Natural killer cell (primary cell): ENCODE data around the gene ITSN2. TPM values are rescaled to one million over a fixed set of nuclear protein-coding genes. Genes with fewer than 3 reads are reported as not detected.

Experiments used
- ATAC-seq, 3 donors: fragments of 150-1000 bp in 2 of 3; fragments of 200-7000 bp in 1 of 3; cut with Tn5 transposase; 1 replicate in 1 of 3; 2 replicates in 2 of 3; pipeline ENCODE4 v1.10.0; 2021; ENCODE audit warnings: mild to moderate bottlenecking in 2 of 3, moderate library complexity in 2 of 3
- DNase-seq, 2 donors: peaks; one replicate each; pipeline versions ENCODE4 v3.0.0 to v3.0.0-alpha.2; 2013 to 2021; ENCODE audit warnings: mixed read lengths in 1 of 2
- H3K27ac ChIP-seq: one replicate; pipeline ENCODE4 v1.5.1; 2013; ENCODE audit warnings: mild to moderate bottlenecking, low read length
- H3K27me3 ChIP-seq: one replicate; pipeline ENCODE4 v1.6.1; 2013; ENCODE audit warnings: low read length; ENCODE audit not compliant: control insufficient read depth, insufficient read depth
- H3K36me3 ChIP-seq: one replicate; pipeline ENCODE4 v1.6.1; 2013; ENCODE audit warnings: low read length; ENCODE audit not compliant: control insufficient read depth, insufficient read depth
- H3K4me1 ChIP-seq: one replicate; pipeline ENCODE4 v1.6.1; 2013; ENCODE audit warnings: low read length; ENCODE audit not compliant: control insufficient read depth, insufficient read depth
- H3K4me3 ChIP-seq: one replicate; pipeline ENCODE4 v1.5.1; 2013; ENCODE audit warnings: low read length
- H3K9me3 ChIP-seq: one replicate; pipeline ENCODE4 v1.6.1; 2013; ENCODE audit warnings: low read length; ENCODE audit not compliant: control insufficient read depth, insufficient read depth
- H3K27ac Mint-ChIP-seq, 2 donors: one replicate each; pipeline ENCODE4 v1.8.0; 2022; ENCODE audit warnings: mild to moderate bottlenecking in 2 of 2, mixed read lengths in 2 of 2, moderate library complexity in 1 of 2
- H3K27me3 Mint-ChIP-seq, 2 donors: one replicate each; pipeline ENCODE4 v1.8.0; 2022; ENCODE audit warnings: low read depth in 2 of 2, mixed read lengths in 2 of 2
- H3K36me3 Mint-ChIP-seq: one replicate; pipeline ENCODE4 v1.8.0; 2022; ENCODE audit warnings: mixed read lengths
- H3K4me1 Mint-ChIP-seq, 2 donors: one replicate each; pipeline ENCODE4 v1.8.0; 2022; ENCODE audit warnings: mixed read lengths in 2 of 2
- H3K4me3 Mint-ChIP-seq: one replicate; pipeline ENCODE4 v1.8.0; 2022; ENCODE audit warnings: mild to moderate bottlenecking, moderate library complexity, mixed read lengths
- H3K9me3 Mint-ChIP-seq, 2 donors: one replicate each; pipeline ENCODE4 v1.8.0; 2022; ENCODE audit warnings: mixed read lengths in 2 of 2
- CTCF ChIP-seq: fragments of 200-600 bp; IDR thresholded peaks from one replicate; pipeline ENCODE4 v1.8.0; 2022; ENCODE audit warnings: antibody characterized with exemption
- WGBS: methylation state at CpG from one replicate; pipeline ENCODE4 v1.1.7; 2013; ENCODE audit warnings: missing lambda C conversion rate; ENCODE audit not compliant: insufficient coverage; 5-methylcytosine and 5-hydroxymethylcytosine counted together
- intact Hi-C: fragments of 100-400 bp; cut with micrococcal nuclease; formaldehyde crosslinking; loops from one replicate; pipeline ENCODE4 v1.14.2; 2022
- total RNA-seq, 4 donors: library from RNA; stranded (reverse); fragments of 120-200 nt in 1 of 4; gene quantifications; one replicate each; pipeline versions ENCODE4 v1.2.3 to v1.2.4, GENCODE V29; 2013 to 2022

Gene ITSN2
- total RNA-seq, 3 donors from 2014 or later (not counting 1 experiment from before 2014, with no cell fraction given), result 101 to 118 (median 115) TPM

- Histone ChIP-seq H3K4me1 (peaks cover 7% of the 10 kb centered on the region), H3K27ac (no peak overlapping the region), H3K9me3 (no peaks in the 10 kb centered on the region), H3K36me3 (no peaks in the 10 kb centered on the region), H3K4me3 (no peak overlapping the region), H3K27me3 (no peaks in the 10 kb centered on the region)
- DNase-seq (no peak), ATAC-seq (no peak)
- Mint-ChIP-seq H3K4me1 (peaks cover 0 to 5% of the 10 kb centered on the region in 2 donors), H3K27ac (no peak overlapping the region), H3K36me3 (no peaks in the 10 kb centered on the region), H3K27me3 (no peaks in the 10 kb centered on the region), H3K4me3 (no peak overlapping the region), H3K9me3 (no peaks in the 10 kb centered on the region)
- 38% methylated on average over 5 of the region's 5 CpGs for WGBS
- intact Hi-C loops, result no loop called here
- no peak for TF ChIP-seq CTCF
These were observed 5.5 kb upstream of the ITSN2 start for GRCh38 chr2:24365826-24366225.

- peaks cover 0 to 7% of the 10 kb centered on the region in 2 donors for H3K4me1 Mint-ChIP-seq
- no peak for TF ChIP-seq CTCF
- no peaks in the 10 kb centered on the region for H3K27me3 Mint-ChIP-seq
- Histone ChIP-seq H3K9me3 (no peaks in the 10 kb centered on the region), H3K36me3 (no peaks in the 10 kb centered on the region), H3K27me3 (no peaks in the 10 kb centered on the region), H3K27ac (no peak overlapping the region), H3K4me1 (peaks cover 10% of the 10 kb centered on the region), H3K4me3 (no peak overlapping the region)
- H3K27ac Mint-ChIP-seq, result no peak overlapping the region
- H3K4me3 Mint-ChIP-seq, result no peak overlapping the region
- ATAC-seq (no peak), DNase-seq (no peak)
- 54% methylated on average over 7 of the region's 7 CpGs for WGBS
- intact Hi-C loops, result no loop called here
- H3K9me3 Mint-ChIP-seq, result no peaks in the 10 kb centered on the region
- H3K36me3 Mint-ChIP-seq, result no peaks in the 10 kb centered on the region
These were observed 4.7 kb upstream of the ITSN2 start for GRCh38 chr2:24365051-24365450.

- peaks cover 12 to 18% of the 10 kb centered on the region in 2 donors for H3K4me1 Mint-ChIP-seq
- Histone ChIP-seq H3K27ac (no peak overlapping the region), H3K27me3 (no peaks in the 10 kb centered on the region), H3K9me3 (no peaks in the 10 kb centered on the region), H3K4me3 (no peak overlapping the region), H3K4me1 (peaks cover 10% of the 10 kb centered on the region), H3K36me3 (no peaks in the 10 kb centered on the region)
- no peak for DNase-seq
- peak overlapping the region in 1 of 2 donors; percentile 2 for H3K27ac Mint-ChIP-seq
- no peaks in the 10 kb centered on the region for H3K27me3 Mint-ChIP-seq
- no peaks in the 10 kb centered on the region for H3K36me3 Mint-ChIP-seq
- no peaks in the 10 kb centered on the region for H3K9me3 Mint-ChIP-seq
- WGBS, result 91% methylated on average over 2 of the region's 2 CpGs
- no peak for TF ChIP-seq CTCF
- no peak for ATAC-seq
- intact Hi-C loops, result no loop called here
- H3K4me3 Mint-ChIP-seq, result no peak overlapping the region
These were observed 3.0 kb upstream of the ITSN2 start for GRCh38 chr2:24363301-24363700.

GRCh38 chr2:24362253-24362652, 1.9 kb upstream of the ITSN2 start:
- H3K27ac Mint-ChIP-seq, result peak overlapping the region; percentile 22 to 80
- Histone ChIP-seq H3K4me1 (peaks cover 14% of the 10 kb centered on the region), H3K4me3 (no peak overlapping the region), H3K27ac (no peak overlapping the region), H3K36me3 (no peaks in the 10 kb centered on the region), H3K27me3 (no peaks in the 10 kb centered on the region), H3K9me3 (no peaks in the 10 kb centered on the region)
- peaks cover 16 to 23% of the 10 kb centered on the region in 2 donors for H3K4me1 Mint-ChIP-seq
- intact Hi-C loops, result no loop called here
- H3K9me3 Mint-ChIP-seq, result no peaks in the 10 kb centered on the region
- WGBS, result 98% methylated on average over 4 of the region's 4 CpGs
- H3K36me3 Mint-ChIP-seq, result no peaks in the 10 kb centered on the region
- ATAC-seq, result no peak
- TF ChIP-seq CTCF, result no peak
- DNase-seq, result no peak
- peak overlapping the region; percentile 51 for H3K4me3 Mint-ChIP-seq
- H3K27me3 Mint-ChIP-seq, result no peaks in the 10 kb centered on the region
